ENCODE data around the gene ARSG.

The ARSG gene

GRCh38 chr17:68435876-68436842 is 144.9 kb downstream of the ARSG start:
- no peak overlapping the region for H3K4me3 ChIP-seq (ENCODE audit: low read depth, low read length)
- no peak for DNase-seq (ENCODE audit: low read depth)

- no peak overlapping the region for H3K4me3 ChIP-seq (ENCODE audit: low read depth, low read length)
- no peak for DNase-seq (ENCODE audit: low read depth)
These were observed 146.9 kb downstream of the ARSG start for GRCh38 chr17:68437979-68438822.

- DNase-seq (ENCODE audit: low read depth) = no peak
- H3K4me3 ChIP-seq (ENCODE audit: low read depth, low read length) = no peak overlapping the region
These were observed 148.5 kb downstream of the ARSG start for GRCh38 chr17:68439656-68440290.

GRCh38 chr17:68440526-68440925 is 149.2 kb downstream of the ARSG start:
- no peak overlapping the region for H3K4me3 ChIP-seq (ENCODE audit: low read depth, low read length)
- no peak for DNase-seq (ENCODE audit: low read depth)

- no peak for DNase-seq (ENCODE audit: low read depth)
- H3K4me3 ChIP-seq (ENCODE audit: low read depth, low read length) = no peak overlapping the region
These were observed 149.9 kb downstream of the ARSG start for GRCh38 chr17:68441070-68441770.

- H3K4me3 ChIP-seq (ENCODE audit: low read depth, low read length) = no peak overlapping the region
- DNase-seq (ENCODE audit: low read depth) = no peak
These were observed 152.7 kb downstream of the ARSG start for GRCh38 chr17:68443972-68444464.

- H3K4me3 ChIP-seq (ENCODE audit: low read depth, low read length) = no peak overlapping the region
- no peak for DNase-seq (ENCODE audit: low read depth)
These were observed 154.4 kb downstream of the ARSG start for GRCh38 chr17:68445671-68446070.

- H3K4me3 ChIP-seq (ENCODE audit: low read depth, low read length) = no peak overlapping the region
- DNase-seq (ENCODE audit: low read depth) = no peak
These were observed 155.3 kb downstream of the ARSG start for GRCh38 chr17:68446626-68447041.

- H3K4me3 ChIP-seq (ENCODE audit: low read depth, low read length) = no peak overlapping the region
- no peak for DNase-seq (ENCODE audit: low read depth)
These were observed 157.9 kb downstream of the ARSG start for GRCh38 chr17:68449021-68449739.

- no peak for DNase-seq (ENCODE audit: low read depth)
- no peak overlapping the region for H3K4me3 ChIP-seq (ENCODE audit: low read depth, low read length)
These were observed 159.1 kb downstream of the ARSG start for GRCh38 chr17:68450391-68450790.

GRCh38 chr17:68450801-68451200 is 159.5 kb downstream of the ARSG start:
- DNase-seq (ENCODE audit: low read depth) = no peak
- H3K4me3 ChIP-seq (ENCODE audit: low read depth, low read length) = no peak overlapping the region

- no peak for DNase-seq (ENCODE audit: low read depth)
- H3K4me3 ChIP-seq (ENCODE audit: low read depth, low read length) = no peak overlapping the region
These were observed 160.5 kb downstream of the ARSG start for GRCh38 chr17:68451670-68452354.

GRCh38 chr17:68452724-68453290 is 161.5 kb downstream of the ARSG start:
- no peak overlapping the region for H3K4me3 ChIP-seq (ENCODE audit: low read depth, low read length)
- no peak for DNase-seq (ENCODE audit: low read depth)

GRCh38 chr17:68453991-68454665 is 162.8 kb downstream of the ARSG start:
- H3K4me3 ChIP-seq (ENCODE audit: low read depth, low read length) = no peak overlapping the region
- no peak for DNase-seq (ENCODE audit: low read depth)

GRCh38 chr17:68455901-68456338 is 164.6 kb downstream of the ARSG start:
- DNase-seq (ENCODE audit: low read depth) = peak; percentile 73

GRCh38 chr17:68456339-68457167 is 165.3 kb downstream of the ARSG start:
- peak overlapping the region; percentile 92 for H3K4me3 ChIP-seq (ENCODE audit: low read depth, low read length)

More at GRCh38 chr17:68455901-68456338, 164.6 kb downstream of the ARSG start:
- peak overlapping the region; percentile 92 for H3K4me3 ChIP-seq (ENCODE audit: low read depth, low read length)

More at GRCh38 chr17:68456339-68457167, 165.3 kb downstream of the ARSG start:
- DNase-seq (ENCODE audit: low read depth) = peak; percentile 89

All from skeletal muscle cell (primary cell).